ENCODE measurements around the gene CAMK2A. TPM values are rescaled to one million over a fixed set of nuclear protein-coding genes. Genes with fewer than 3 reads are reported as not detected.

Gene CAMK2A
- total RNA-seq, 4 donors from 2014 or later = 32.0 to 78.1 (median 48.6) TPM

DNA sequence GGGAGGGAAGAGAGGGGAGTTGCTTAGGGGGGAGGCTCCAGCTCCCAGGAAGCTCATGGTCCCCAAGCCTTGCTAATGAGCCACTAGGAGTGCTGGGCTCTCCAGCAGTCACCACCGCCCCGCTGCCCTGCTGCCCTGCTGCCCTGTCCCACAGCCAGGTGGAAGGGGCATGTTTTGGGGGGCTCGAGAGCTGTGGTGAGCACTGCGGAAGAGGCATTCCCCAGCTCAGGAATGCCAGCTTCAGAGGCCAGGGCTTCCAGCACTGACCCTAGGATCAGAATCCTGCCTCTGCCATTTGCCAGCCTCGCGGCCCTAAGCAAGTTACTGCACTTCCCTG is 82.8 kb downstream of the CAMK2A start:
- TF ChIP-seq CTCF (IDR thresholded peaks at IDR 0.05 in 4 of 5, conservative IDR thresholded peaks at IDR 0.05 in 1 of 5) (no peak), POLR2A (IDR thresholded peaks at IDR 0.05) (no peak)
- in situ Hi-C loops (cut with MboI; ENCODE audit: low sequenced_read_pairs in 4 of 4) (loop anchor here in 1 of 4 donors (25.0 kb wide), 1 partner anchor 169 kb away; no protein-coding TSS in a partner anchor), intact Hi-C loops (cut with DNase I; ENCODE audit: low total_unique reads) (loop anchor here (1.0 kb wide), 1 partner anchor 34 kb away; no protein-coding TSS in a partner anchor)
- ATAC-seq (no peak), DNase-seq (no peak)
- Histone ChIP-seq H3K4me1 (no peaks in the 10 kb centered on the region), H3K27me3 (no peaks in the 10 kb centered on the region), H3K36me3 (no peaks in the 10 kb centered on the region), H3K4me3 (no peak overlapping the region), H3K27ac (no peak overlapping the region), H3K9me3 (no peaks in the 10 kb centered on the region)

- no peaks in the 10 kb centered on the region for H3K36me3 ChIP-seq
- H3K27ac ChIP-seq = no peak overlapping the region
- H3K27me3 ChIP-seq = no peaks in the 10 kb centered on the region
- no peak overlapping the region for H3K4me3 ChIP-seq
- intact Hi-C loops (cut with DNase I; ENCODE audit: low total_unique reads) (no loop called here), in situ Hi-C loops (cut with MboI; ENCODE audit: low sequenced_read_pairs in 4 of 4) (loop anchor here in 1 of 4 donors (25.0 kb wide), 1 partner anchor 169 kb away; no protein-coding TSS in a partner anchor)
- DNase-seq (no peak), ATAC-seq (no peak)
- H3K4me1 ChIP-seq = no peaks in the 10 kb centered on the region
- TF ChIP-seq POLR2A (IDR thresholded peaks at IDR 0.05) = no peak
- TF ChIP-seq CTCF (IDR thresholded peaks at IDR 0.05 in 4 of 5, conservative IDR thresholded peaks at IDR 0.05 in 1 of 5) = no peak
- no peaks in the 10 kb centered on the region for H3K9me3 ChIP-seq
These were observed 83.3 kb downstream of the CAMK2A start for GRCh38 chr5:150206098-150206778.

GRCh38 chr5:150204590-150204960 is 85.0 kb downstream of the CAMK2A start:
- DNase-seq = no peak

DNA sequence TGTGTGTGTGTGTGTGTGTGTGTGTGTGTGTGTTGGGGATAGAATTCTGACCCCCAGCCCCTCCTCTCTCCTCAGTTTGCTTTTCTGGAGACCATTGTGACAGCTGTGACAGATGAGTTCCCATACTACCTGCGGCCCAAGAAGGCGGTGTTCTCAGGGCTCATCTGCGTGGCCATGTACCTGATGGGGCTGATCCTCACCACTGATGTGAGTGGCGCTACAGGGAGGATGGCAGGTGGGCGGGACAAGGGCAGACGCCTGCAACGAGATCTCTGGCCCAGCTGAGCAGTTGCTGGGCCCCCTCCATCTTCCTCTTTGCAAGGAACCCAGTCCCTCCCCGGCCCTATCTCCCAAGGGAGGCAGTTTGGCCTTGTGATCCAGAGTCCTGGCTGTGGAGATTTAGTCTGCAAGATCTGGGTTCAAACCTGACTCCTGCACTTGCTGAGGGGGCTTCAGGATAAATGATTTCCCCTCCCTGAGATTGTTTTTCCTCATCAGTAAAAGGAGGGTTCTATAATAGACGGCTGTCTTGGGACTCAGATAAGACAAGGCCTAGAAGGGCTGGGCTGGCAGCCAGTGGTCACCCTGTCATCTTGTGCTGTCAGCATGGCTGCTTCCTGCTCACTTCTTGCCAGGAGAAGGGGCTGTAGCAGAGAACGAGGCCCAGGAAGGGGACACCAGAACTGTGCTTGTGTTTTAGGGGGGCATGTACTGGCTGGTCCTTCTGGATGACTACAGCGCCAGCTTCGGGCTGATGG is 85.6 kb downstream of the CAMK2A start:
- intact Hi-C loops (cut with DNase I; ENCODE audit: low total_unique reads) = no loop called here
- no peak for DNase-seq
- Histone ChIP-seq H3K27me3 (no peaks in the 10 kb centered on the region), H3K9me3 (no peaks in the 10 kb centered on the region), H3K27ac (no peak overlapping the region), H3K4me3 (no peak overlapping the region), H3K36me3 (no peaks in the 10 kb centered on the region), H3K4me1 (no peaks in the 10 kb centered on the region)
- no peak for TF ChIP-seq CTCF (IDR thresholded peaks at IDR 0.05 in 4 of 5, conservative IDR thresholded peaks at IDR 0.05 in 1 of 5)
- TF ChIP-seq POLR2A (IDR thresholded peaks at IDR 0.05) = no peak
- in situ Hi-C loops (cut with MboI; ENCODE audit: low sequenced_read_pairs in 4 of 4) = loop anchor here in 1 of 4 donors (25.0 kb wide), 1 partner anchor 167 kb away; no protein-coding TSS in a partner anchor
- ATAC-seq = no peak

More at GRCh38 chr5:150204590-150204960, 85.0 kb downstream of the CAMK2A start:
- Histone ChIP-seq H3K4me1 (no peaks in the 10 kb centered on the region), H3K4me3 (no peak overlapping the region), H3K36me3 (no peaks in the 10 kb centered on the region), H3K27me3 (no peaks in the 10 kb centered on the region), H3K9me3 (no peaks in the 10 kb centered on the region), H3K27ac (no peak overlapping the region)
- intact Hi-C loops (cut with DNase I; ENCODE audit: low total_unique reads) (no loop called here), in situ Hi-C loops (cut with MboI; ENCODE audit: low sequenced_read_pairs in 4 of 4) (loop anchor here in 1 of 4 donors (25.0 kb wide), 1 partner anchor 167 kb away; no protein-coding TSS in a partner anchor)
- TF ChIP-seq POLR2A (IDR thresholded peaks at IDR 0.05) = no peak
- TF ChIP-seq CTCF (IDR thresholded peaks at IDR 0.05 in 4 of 5, conservative IDR thresholded peaks at IDR 0.05 in 1 of 5) = no peak
- ATAC-seq = no peak

Measured in gastrocnemius medialis (tissue), 4 donors.